Progenitor cell of endocrine pancreas (in vitro differentiated cells): ENCODE results near the gene TPSG1. TPM values are rescaled to one million over a fixed set of nuclear protein-coding genes. Genes with fewer than 3 reads are reported as not detected.
"Not testable (repeated sequence)": the region's sequence is repeated elsewhere in the genome, so short reads cannot be mapped to it uniquely, and the experiment has no call there.

ENCODE experiments used
- DNase-seq: peaks from one replicate; pipeline ENCODE4 v3.0.0; 2021; ENCODE audit warnings: low spot score; ENCODE audit not compliant: unreplicated experiment
- H3K27ac Mint-ChIP-seq: 2 replicates; pipeline ENCODE4 v1.8.0; 2021; ENCODE audit warnings: mild to moderate bottlenecking, moderate library complexity, mixed read lengths
- H3K27me3 Mint-ChIP-seq: 2 replicates; pipeline ENCODE4 v1.8.0; 2021; ENCODE audit warnings: mixed read lengths
- H3K36me3 Mint-ChIP-seq: 2 replicates; pipeline ENCODE4 v1.8.0; 2022; ENCODE audit warnings: mixed read lengths; ENCODE audit not compliant: insufficient read depth
- H3K4me1 Mint-ChIP-seq: 2 replicates; pipeline ENCODE4 v1.8.0; 2021; ENCODE audit warnings: low read depth, mixed read lengths
- H3K4me3 Mint-ChIP-seq: 2 replicates; pipeline ENCODE4 v1.8.0; 2021; ENCODE audit warnings: low read depth, mild to moderate bottlenecking, moderate library complexity, mixed read lengths
- H3K9me3 Mint-ChIP-seq: 2 replicates; pipeline ENCODE4 v1.8.0; 2021; ENCODE audit warnings: low read depth, mixed read lengths
- CTCF ChIP-seq: fragments of 200-600 bp; sonication (generic); IDR thresholded peaks from one replicate; pipeline ENCODE4 v1.5.0; 2021; ENCODE audit warnings: antibody characterized with exemption, mild to moderate bottlenecking; ENCODE audit not compliant: unreplicated experiment
- total RNA-seq: library from RNA; stranded (reverse); gene quantifications from 2 replicates; pipeline ENCODE4 v1.2.1, GENCODE V29; 2021

Gene TPSG1
- total RNA-seq, 1 donor from 2014 or later = not detected

DNA sequence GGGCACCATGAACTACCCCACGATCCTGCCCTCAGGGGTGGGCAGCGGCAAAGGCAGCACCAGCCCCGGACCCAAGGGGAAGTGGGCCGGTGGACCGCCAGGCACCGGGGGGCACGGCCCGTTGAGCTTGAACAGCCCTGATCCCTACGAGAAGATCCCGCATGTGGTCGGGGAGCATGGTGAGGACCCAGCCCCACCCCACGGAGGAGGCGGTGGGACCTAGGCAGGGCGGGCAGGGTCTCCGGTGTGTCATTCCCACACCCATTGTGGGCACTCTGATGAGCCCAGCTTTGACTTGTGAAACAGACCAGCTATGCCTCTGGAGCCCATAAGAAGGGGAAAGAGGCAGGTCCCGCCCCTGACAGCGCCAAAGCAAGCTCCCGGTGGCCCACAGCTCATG is 22.8 kb downstream of the TPSG1 start:
- Mint-ChIP-seq H3K27me3 (no peaks in the 10 kb centered on the region), H3K4me3 (no peak overlapping the region), H3K27ac (no peak overlapping the region), H3K9me3 (no peaks in the 10 kb centered on the region), H3K4me1 (peaks cover 1% of the 10 kb centered on the region), H3K36me3 (peaks cover 8% of the 10 kb centered on the region)
- DNase-seq = no peak
- no peak for TF ChIP-seq CTCF

- TF ChIP-seq CTCF = no peak
- no peaks in the 10 kb centered on the region for H3K9me3 Mint-ChIP-seq
- peaks cover 8% of the 10 kb centered on the region for H3K36me3 Mint-ChIP-seq
- H3K4me3 Mint-ChIP-seq = no peak overlapping the region
- no peaks in the 10 kb centered on the region for H3K27me3 Mint-ChIP-seq
- H3K27ac Mint-ChIP-seq = no peak overlapping the region
- H3K4me1 Mint-ChIP-seq = peaks cover 1% of the 10 kb centered on the region
- no peak for DNase-seq
Measured at GRCh38 chr16:1201444-1201843, 23.6 kb downstream of the TPSG1 start.

- TF ChIP-seq CTCF = no peak
- DNase-seq = no peak
Measured at GRCh38 chr16:1200014-1200627, 24.9 kb downstream of the TPSG1 start.

GRCh38 chr16:1199347-1200013 is 25.6 kb downstream of the TPSG1 start:
- TF ChIP-seq CTCF = no peak
- no peaks in the 10 kb centered on the region for H3K9me3 Mint-ChIP-seq
- peaks cover 6% of the 10 kb centered on the region for H3K36me3 Mint-ChIP-seq
- DNase-seq = no peak
- no peak overlapping the region for H3K4me3 Mint-ChIP-seq
- no peak overlapping the region for H3K27ac Mint-ChIP-seq
- peaks cover 1% of the 10 kb centered on the region for H3K4me1 Mint-ChIP-seq
- H3K27me3 Mint-ChIP-seq = no peaks in the 10 kb centered on the region

More at GRCh38 chr16:1200014-1200627, 24.9 kb downstream of the TPSG1 start:
- H3K4me1 Mint-ChIP-seq = peaks cover 1% of the 10 kb centered on the region
- H3K9me3 Mint-ChIP-seq = no peaks in the 10 kb centered on the region
- no peak overlapping the region for H3K4me3 Mint-ChIP-seq
- no peaks in the 10 kb centered on the region for H3K27me3 Mint-ChIP-seq
- H3K36me3 Mint-ChIP-seq = peaks cover 6% of the 10 kb centered on the region
- H3K27ac Mint-ChIP-seq = no peak overlapping the region

DNA sequence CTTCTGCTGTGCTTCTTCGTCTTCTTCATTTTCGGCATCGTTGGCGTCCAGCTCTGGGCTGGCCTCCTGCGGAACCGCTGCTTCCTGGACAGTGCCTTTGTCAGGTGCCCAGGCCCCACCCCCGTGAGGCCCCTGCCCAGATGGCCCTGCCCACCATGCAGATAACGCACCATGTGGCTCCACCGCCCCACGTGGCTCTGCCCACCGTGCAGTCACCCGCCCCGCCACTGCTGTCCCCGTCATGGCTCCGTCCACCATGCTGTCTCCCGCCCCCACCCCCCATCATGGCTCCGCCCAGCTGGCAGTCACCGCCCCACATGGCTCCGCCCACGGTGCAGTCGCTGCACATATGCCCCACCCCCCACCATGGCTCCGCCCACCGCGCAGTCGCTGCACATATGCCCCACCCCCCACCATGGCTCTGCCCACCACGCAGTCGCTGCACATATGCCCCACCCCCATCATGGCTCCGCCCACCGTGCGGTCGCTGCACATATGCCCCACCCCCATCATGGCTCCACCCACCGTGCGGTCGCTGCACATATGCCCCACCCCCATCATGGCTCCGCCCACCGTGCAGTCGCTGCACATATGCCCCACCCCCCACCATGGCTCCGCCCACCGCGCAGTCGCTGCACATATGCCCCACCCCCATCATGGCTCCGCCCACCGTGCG is 26.3 kb downstream of the TPSG1 start:
- H3K27ac Mint-ChIP-seq, H3K27me3 Mint-ChIP-seq, H3K4me3 Mint-ChIP-seq, H3K4me1 Mint-ChIP-seq, H3K9me3 Mint-ChIP-seq, H3K36me3 Mint-ChIP-seq, DNase-seq: not testable (repeated sequence)

GRCh38 chr16:1198194-1198593 is 26.9 kb downstream of the TPSG1 start:
- Mint-ChIP-seq H3K27me3 (no peaks in the 10 kb centered on the region), H3K4me3 (no peak overlapping the region), H3K9me3 (no peaks in the 10 kb centered on the region), H3K36me3 (peaks cover 6% of the 10 kb centered on the region), H3K4me1 (peaks cover 1% of the 10 kb centered on the region), H3K27ac (no peak overlapping the region)
- no peak for TF ChIP-seq CTCF
- DNase-seq = no peak
